Calu3 (cell line): ENCODE results near the gene TARS2. TPM values are rescaled to one million over a fixed set of nuclear protein-coding genes. Genes with fewer than 3 reads are reported as not detected.

Experiments
- BruUV-seq: library from RNA; stranded (reverse); fragments of 400-500 nt; replicated peaks from 2 replicates; lab custom pipeline; 2021; lab: Mats Ljungman, UMichigan
- CTCF ChIA-PET: fragments of 300-600 bp; sonication (Branson Sonifier 250); formaldehyde crosslinking; loops from one replicate; lab custom pipeline; 2022; ENCODE audit warnings: antibody characterized with exemption; lab: Charles Lee
- DNase-seq: peaks from one replicate; pipeline ENCODE4 v3.0.0; 2022
- H3K27ac Mint-ChIP-seq: one replicate; pipeline ENCODE4 v1.8.0; 2022; ENCODE audit warnings: mixed read lengths; ENCODE audit not compliant: unreplicated experiment
- H3K27me3 Mint-ChIP-seq: one replicate; pipeline ENCODE4 v1.8.0; 2022; ENCODE audit warnings: mixed read lengths; ENCODE audit not compliant: unreplicated experiment
- H3K36me3 Mint-ChIP-seq: one replicate; pipeline ENCODE4 v1.8.0; 2022; ENCODE audit warnings: mild to moderate bottlenecking, moderate library complexity, mixed read lengths; ENCODE audit not compliant: insufficient read depth, unreplicated experiment
- H3K4me1 Mint-ChIP-seq: one replicate; pipeline ENCODE4 v1.8.0; 2022; ENCODE audit warnings: mild to moderate bottlenecking, low read depth, mixed read lengths; ENCODE audit not compliant: unreplicated experiment
- H3K4me3 Mint-ChIP-seq: one replicate; pipeline ENCODE4 v1.8.0; 2022; ENCODE audit warnings: mild to moderate bottlenecking, low read depth, moderate library complexity, mixed read lengths; ENCODE audit not compliant: unreplicated experiment
- H3K9me3 Mint-ChIP-seq: one replicate; pipeline ENCODE4 v1.8.0; 2022; ENCODE audit warnings: low read depth, mixed read lengths; ENCODE audit not compliant: unreplicated experiment
- intact Hi-C: fragments of 100-400 bp; cut with micrococcal nuclease; formaldehyde crosslinking; loops from one replicate; pipeline ENCODE4 v1.10.0; 2022; ENCODE audit not compliant: unreplicated experiment
- total RNA-seq: library from RNA; stranded (reverse); gene quantifications from 2 replicates; pipeline ENCODE4 v1.2.3, GENCODE V29; 2022
- TF ChIP-seq, protein P1 (sequence below): fragments of 200-600 bp; IDR thresholded peaks from one replicate; pipeline ENCODE4 v1.8.0; 2022; ENCODE audit warnings: antibody characterized with exemption; ENCODE audit not compliant: unreplicated experiment

TARS2 gene
- total RNA-seq, 1 experiment from 2014 or later: 42.2 TPM

DNA sequence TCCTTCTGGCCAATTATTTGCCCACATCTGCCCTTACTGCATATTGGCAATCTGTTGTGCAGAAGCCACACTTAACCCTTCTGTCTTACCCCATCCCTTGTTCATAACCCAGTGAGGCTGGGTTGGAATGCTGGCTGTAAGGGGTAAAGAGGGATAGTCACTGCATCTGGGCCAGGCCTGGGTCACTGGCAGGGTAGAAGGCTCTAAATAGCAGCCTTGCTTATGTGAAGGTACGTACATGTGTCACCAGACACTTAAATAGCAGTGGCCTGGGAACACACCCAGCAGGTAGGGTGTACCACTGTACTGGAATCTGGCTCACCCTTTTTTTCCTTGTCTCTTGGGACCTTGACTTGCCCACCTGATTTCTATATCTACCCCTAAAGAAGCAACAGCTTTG, 9.9 kb upstream of the TARS2 start:
- BruUV-seq: no TSS peak
- Mint-ChIP-seq H3K36me3 (peaks cover 27% of the 10 kb centered on the region), H3K27me3 (no peaks in the 10 kb centered on the region), H3K4me1 (peaks cover 27% of the 10 kb centered on the region), H3K9me3 (no peaks in the 10 kb centered on the region), H3K27ac (peak overlapping the region; percentile 62), H3K4me3 (no peak overlapping the region)
- intact Hi-C loops: loop anchor here (10.0 kb wide), 1 partner anchor 447 kb away; the partner anchor contains the start of gene SETDB1
- TF ChIP-seq, protein P1, sequence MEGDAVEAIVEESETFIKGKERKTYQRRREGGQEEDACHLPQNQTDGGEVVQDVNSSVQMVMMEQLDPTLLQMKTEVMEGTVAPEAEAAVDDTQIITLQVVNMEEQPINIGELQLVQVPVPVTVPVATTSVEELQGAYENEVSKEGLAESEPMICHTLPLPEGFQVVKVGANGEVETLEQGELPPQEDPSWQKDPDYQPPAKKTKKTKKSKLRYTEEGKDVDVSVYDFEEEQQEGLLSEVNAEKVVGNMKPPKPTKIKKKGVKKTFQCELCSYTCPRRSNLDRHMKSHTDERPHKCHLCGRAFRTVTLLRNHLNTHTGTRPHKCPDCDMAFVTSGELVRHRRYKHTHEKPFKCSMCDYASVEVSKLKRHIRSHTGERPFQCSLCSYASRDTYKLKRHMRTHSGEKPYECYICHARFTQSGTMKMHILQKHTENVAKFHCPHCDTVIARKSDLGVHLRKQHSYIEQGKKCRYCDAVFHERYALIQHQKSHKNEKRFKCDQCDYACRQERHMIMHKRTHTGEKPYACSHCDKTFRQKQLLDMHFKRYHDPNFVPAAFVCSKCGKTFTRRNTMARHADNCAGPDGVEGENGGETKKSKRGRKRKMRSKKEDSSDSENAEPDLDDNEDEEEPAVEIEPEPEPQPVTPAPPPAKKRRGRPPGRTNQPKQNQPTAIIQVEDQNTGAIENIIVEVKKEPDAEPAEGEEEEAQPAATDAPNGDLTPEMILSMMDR: no peak
- peak; percentile 14 for DNase-seq
- CTCF ChIA-PET: interaction anchor here (0.5 to 0.6 kb wide), 2 partner anchors 126 to 156 kb away, joined by 4 to 5 read pairs; no protein-coding TSS in a partner anchor

DNA sequence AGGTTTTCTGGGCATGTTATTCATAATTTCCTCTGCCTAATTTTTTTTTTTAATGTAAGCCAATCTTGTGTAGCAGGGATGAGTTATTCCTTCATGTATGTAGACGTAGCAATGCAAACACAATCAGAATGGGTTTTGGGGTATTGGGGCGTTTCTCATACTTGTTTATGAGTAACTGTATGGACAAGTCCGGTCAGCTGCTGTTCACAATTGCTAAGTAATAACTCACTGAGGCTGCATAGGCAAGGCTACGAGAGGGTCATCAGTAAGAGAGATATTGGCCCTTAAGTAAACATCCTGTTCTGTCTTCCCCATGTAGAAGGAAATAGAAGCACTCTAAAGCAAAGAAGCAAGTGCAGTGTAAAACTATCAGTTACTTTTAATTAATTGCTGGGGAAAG, 9.5 kb upstream of the TARS2 start:
- H3K27ac Mint-ChIP-seq: peak overlapping the region; percentile 62
- H3K9me3 Mint-ChIP-seq: no peaks in the 10 kb centered on the region
- CTCF ChIA-PET: interaction anchor here (0.5 to 0.6 kb wide), 2 partner anchors 126 to 157 kb away, joined by 4 to 5 read pairs; no protein-coding TSS in a partner anchor
- peaks cover 27% of the 10 kb centered on the region for H3K4me1 Mint-ChIP-seq
- no peaks in the 10 kb centered on the region for H3K27me3 Mint-ChIP-seq
- H3K36me3 Mint-ChIP-seq: peaks cover 23% of the 10 kb centered on the region
- intact Hi-C loops: loop anchor here (10.0 kb wide), 1 partner anchor 447 kb away; the partner anchor contains the start of gene SETDB1
- BruUV-seq: no TSS peak
- H3K4me3 Mint-ChIP-seq: no peak overlapping the region
- peak; percentile 20 for DNase-seq
- TF ChIP-seq, protein P1: no peak

DNA sequence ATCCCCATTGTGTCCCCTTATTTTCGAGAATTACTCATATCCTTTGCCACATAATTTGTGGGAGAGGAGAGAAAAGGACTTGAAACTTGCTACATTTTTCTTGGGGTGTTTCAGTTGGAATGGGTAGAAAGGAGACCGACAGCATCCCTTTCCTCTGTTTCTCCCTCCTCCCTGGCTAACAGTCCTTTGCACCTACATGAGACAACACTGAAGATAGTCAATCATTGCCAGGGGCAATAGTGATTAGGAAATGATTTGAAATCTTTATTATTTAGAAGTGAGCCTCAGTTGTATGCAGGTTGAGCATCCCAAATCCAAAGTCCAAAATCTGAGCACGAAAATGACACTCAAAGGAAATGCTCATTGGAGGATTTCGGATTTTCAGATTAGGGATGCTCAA, 7.8 kb upstream of the TARS2 start:
- Mint-ChIP-seq H3K27ac (no peak overlapping the region), H3K27me3 (no peaks in the 10 kb centered on the region), H3K9me3 (no peaks in the 10 kb centered on the region), H3K4me1 (peaks cover 27% of the 10 kb centered on the region), H3K36me3 (peaks cover 12% of the 10 kb centered on the region), H3K4me3 (no peak overlapping the region)
- no peak for DNase-seq
- CTCF ChIA-PET: no interaction called here
- BruUV-seq: no TSS peak
- intact Hi-C loops: loop anchor here (10.0 kb wide), 1 partner anchor 445 kb away; the partner anchor contains the start of gene SETDB1
- TF ChIP-seq, protein P1: no peak

DNA sequence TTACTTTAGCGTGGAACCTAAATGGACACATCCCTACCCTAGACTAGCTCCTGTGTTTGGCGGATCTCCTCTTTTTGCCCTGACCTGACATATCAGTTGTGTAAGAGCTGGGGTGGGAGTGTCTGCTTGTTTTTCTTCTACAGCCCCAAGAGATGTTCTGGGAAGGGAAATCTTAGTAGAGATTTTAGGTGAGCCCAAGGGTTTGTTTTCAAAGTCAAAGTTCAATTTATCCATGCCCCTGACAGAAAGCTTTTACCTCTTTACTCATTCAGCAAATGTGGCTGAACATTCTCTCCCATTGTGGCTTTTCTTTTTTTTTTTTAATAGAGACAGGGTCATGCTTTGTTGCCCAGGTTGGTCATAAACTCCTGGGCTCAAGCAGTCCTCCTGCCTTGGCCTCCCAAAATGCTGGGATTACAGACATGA, 7.3 kb upstream of the TARS2 start:
- DNase-seq: no peak
- H3K27ac Mint-ChIP-seq: no peak overlapping the region
- TF ChIP-seq, protein P1: no peak
- no TSS peak for BruUV-seq
- H3K9me3 Mint-ChIP-seq: no peaks in the 10 kb centered on the region
- no peaks in the 10 kb centered on the region for H3K27me3 Mint-ChIP-seq
- peaks cover 12% of the 10 kb centered on the region for H3K36me3 Mint-ChIP-seq
- peaks cover 32% of the 10 kb centered on the region for H3K4me1 Mint-ChIP-seq
- CTCF ChIA-PET: no interaction called here
- intact Hi-C loops: loop anchor here (10.0 kb wide), 1 partner anchor 445 kb away; the partner anchor contains the start of gene SETDB1
- no peak overlapping the region for H3K4me3 Mint-ChIP-seq
